Measurements from ENCODE around the gene ZNF808.
A peak's percentile ranks its signal among the peaks of the same experiment; 100 is the strongest.
"Not testable (repeated sequence)": the region's sequence is repeated elsewhere in the genome, so short reads cannot be mapped to it uniquely, and the experiment has no call there.

The ZNF808 gene

DNA sequence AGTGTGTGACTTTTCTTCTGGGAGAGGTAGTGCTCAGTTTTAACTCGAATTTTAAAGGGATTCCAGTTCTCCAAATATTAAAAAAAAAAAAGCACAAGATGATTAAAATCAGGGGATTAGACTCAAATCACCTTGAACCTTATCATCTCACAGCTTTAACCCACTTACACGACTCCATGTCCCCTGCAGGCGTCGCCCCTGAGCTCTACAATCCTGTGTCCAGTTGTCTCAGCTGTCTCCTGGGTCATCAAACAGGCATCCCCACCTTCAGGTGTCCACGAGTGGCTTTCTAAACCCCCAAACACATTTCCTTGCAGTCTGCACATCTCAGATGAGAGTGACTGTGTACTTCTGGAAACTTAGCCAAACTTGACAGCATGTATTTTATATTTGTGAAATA lies 14.1 kb downstream of the ZNF808 start:
- no peak overlapping the region for H3K4me3 ChIP-seq (replicated peaks in 1 of 2; ENCODE audit: low read depth in 2 of 2, low read length in 2 of 2)
- TF ChIP-seq, protein P1, sequence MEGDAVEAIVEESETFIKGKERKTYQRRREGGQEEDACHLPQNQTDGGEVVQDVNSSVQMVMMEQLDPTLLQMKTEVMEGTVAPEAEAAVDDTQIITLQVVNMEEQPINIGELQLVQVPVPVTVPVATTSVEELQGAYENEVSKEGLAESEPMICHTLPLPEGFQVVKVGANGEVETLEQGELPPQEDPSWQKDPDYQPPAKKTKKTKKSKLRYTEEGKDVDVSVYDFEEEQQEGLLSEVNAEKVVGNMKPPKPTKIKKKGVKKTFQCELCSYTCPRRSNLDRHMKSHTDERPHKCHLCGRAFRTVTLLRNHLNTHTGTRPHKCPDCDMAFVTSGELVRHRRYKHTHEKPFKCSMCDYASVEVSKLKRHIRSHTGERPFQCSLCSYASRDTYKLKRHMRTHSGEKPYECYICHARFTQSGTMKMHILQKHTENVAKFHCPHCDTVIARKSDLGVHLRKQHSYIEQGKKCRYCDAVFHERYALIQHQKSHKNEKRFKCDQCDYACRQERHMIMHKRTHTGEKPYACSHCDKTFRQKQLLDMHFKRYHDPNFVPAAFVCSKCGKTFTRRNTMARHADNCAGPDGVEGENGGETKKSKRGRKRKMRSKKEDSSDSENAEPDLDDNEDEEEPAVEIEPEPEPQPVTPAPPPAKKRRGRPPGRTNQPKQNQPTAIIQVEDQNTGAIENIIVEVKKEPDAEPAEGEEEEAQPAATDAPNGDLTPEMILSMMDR (IDR thresholded peaks at IDR 0.05; ENCODE audit: low read depth, low read length): no peak
- DNase-seq (ENCODE audit: low read depth in 2 of 2): no peak

DNA sequence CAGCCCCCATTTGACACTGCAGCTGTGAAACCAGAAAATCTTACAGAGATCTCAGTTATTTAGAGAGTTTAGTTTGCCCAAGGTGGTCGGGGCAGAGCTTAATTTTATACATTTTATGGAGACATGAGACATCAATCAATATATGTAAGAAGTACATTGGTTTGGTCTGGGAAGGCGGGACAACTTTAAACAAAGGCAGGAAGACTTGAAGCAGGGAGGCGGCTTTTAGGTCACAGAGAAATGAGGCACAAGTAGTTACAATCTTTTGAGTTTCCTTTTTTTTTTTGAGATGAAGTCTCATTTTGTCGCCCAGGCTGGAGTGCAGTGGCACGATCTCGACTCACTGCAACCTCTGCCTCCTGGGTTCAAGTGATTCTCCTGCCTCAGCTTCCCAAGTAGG lies 15.1 kb downstream of the ZNF808 start:
- H3K4me3 ChIP-seq (replicated peaks in 1 of 2; ENCODE audit: low read depth in 2 of 2, low read length in 2 of 2); DNase-seq (ENCODE audit: low read depth in 2 of 2): not testable (repeated sequence)

DNA sequence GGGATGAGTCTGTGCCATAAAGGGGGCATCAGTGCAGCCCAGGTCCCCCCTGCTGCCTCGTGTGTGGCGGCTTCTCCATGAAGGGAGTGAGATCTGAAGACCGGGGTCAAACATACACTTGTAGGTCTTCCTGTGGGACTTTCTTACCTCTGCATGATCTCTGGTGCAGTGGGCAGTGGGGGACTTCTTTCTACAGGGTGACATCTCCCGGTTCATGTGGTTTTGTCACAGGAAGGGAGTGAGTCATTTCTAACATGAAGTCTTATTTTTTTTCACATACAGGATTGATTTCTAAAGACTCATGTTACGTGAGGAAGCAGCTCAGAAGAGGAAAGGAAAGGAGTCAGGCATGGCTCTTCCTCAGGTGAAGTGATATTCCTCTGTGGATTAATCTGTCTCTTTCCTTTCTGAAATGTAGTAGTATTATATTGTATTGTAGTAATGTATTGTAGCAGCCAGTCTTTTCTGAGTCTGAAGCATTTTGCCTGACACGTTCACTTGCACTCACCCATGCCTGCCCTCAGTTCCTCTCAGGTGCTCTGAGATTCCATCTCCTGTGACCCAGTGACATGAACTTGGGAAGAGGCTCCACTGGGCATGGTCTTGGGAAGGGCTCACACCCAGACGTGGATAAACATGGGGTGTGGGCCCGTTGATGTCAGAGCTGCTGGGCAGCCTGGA lies 15.7 kb downstream of the ZNF808 start:
- DNase-seq (ENCODE audit: low read depth in 2 of 2): peak in 1 of 2 donors; percentile 21
- H3K4me3 ChIP-seq (replicated peaks in 1 of 2; ENCODE audit: low read depth in 2 of 2, low read length in 2 of 2): no peak overlapping the region
- TF ChIP-seq, protein P1 (IDR thresholded peaks at IDR 0.05; ENCODE audit: low read depth, low read length): no peak

DNA sequence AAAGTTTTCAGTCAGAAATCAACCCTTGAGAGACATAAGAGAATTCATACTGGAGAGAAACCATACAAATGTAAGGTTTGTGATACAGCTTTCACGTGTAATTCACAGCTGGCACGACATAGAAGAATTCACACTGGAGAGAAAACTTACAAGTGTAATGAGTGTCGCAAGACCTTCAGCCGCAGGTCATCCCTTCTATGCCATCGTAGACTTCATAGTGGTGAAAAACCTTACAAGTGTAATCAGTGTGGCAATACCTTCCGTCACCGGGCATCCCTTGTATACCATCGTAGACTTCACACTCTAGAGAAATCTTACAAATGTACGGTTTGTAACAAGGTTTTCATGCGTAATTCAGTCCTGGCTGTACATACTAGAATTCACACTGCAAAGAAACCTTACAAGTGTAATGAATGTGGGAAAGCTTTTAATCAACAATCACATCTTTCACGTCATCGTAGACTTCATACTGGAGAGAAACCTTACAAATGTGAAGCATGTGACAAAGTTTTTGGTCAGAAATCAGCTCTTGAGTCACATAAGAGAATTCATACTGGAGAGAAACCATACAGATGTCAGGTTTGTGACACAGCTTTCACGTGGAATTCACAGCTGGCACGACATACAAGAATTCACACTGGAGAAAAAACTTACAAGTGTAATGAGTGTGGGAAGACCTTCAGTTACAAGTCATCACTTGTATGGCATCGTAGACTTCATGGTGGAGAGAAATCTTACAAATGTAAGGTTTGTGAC lies 26.9 kb downstream of the ZNF808 start:
- peak in 1 of 2 donors; percentile 5 for DNase-seq (ENCODE audit: low read depth in 2 of 2)
- TF ChIP-seq, protein P1 (IDR thresholded peaks at IDR 0.05; ENCODE audit: low read depth, low read length): no peak
- H3K4me3 ChIP-seq (replicated peaks in 1 of 2; ENCODE audit: low read depth in 2 of 2, low read length in 2 of 2): no peak overlapping the region

DNA sequence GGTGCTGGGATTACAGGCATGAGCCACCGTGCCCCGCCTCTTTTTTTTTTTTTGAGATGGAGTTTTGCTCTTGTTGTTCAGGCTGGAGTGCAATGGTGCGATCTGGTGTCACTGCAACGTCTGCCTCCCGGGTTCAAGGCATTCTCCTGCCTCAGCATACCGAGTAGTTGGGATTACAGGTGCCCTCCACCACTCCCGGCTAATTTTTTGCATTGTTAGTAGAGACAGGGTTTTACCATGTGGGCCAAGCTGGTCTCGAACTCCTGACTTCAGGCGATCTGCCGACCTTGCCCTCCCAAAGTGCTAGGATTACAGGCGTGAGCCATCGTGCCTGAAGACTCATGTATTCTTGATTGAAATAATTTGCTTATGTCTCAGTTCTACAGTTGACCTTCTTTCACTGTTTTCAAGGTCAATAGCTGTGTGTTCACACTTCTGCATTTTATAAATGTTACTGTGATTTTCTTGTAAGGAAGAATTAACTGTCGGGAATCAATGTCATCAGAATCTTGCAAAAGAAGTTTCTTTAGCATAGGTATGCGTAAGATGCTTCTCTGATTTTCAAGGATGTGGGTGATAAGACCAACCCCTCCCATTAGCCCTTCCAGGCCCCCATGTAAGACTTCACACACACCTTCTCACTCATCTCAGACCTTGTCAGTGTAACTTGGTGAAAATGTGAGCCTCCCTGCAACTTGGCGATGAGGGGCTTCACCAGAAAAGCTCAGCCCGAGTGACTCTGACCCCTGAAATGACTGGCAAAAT lies 29.9 kb downstream of the ZNF808 start:
- DNase-seq (ENCODE audit: low read depth in 2 of 2): no peak
- no peak overlapping the region for H3K4me3 ChIP-seq (replicated peaks in 1 of 2; ENCODE audit: low read depth in 2 of 2, low read length in 2 of 2)
- TF ChIP-seq, protein P1 (IDR thresholded peaks at IDR 0.05; ENCODE audit: low read depth, low read length): no peak

DNA sequence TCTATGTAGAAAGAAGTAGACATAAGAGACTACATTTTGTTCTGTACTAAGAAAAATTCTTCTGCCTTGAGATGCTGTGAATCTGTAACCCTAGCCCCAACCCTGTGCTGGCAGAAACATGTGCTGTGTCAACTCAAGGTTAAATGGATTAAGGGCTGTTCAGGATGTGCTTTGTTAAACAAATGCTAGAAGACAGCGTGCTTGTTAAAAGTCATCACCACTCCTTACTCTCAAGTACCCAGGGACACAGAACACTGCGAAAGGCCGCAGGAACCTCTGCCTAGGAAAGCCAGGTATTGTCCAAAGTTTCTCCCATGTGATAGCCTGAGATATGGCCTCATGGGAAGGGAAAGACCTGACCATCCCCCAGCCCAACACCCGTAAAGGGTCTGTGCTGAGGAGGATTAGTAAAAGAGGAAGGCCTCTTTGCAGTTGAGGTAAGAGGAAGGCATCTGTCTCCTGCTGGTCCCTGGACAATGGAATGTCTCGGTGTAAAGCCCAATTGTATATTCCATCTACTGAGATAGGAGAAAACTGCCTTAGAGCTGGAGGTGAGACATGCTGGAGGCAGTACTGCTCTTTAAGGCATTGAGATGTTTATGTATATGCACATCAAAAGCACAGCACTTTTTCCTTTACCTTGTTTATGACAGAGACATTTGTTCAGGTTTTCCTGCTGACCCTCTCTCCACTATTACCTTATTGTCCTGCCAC lies 31.4 kb downstream of the ZNF808 start:
- not testable (repeated sequence) for H3K4me3 ChIP-seq (replicated peaks in 1 of 2; ENCODE audit: low read depth in 2 of 2, low read length in 2 of 2); DNase-seq (ENCODE audit: low read depth in 2 of 2)

DNA sequence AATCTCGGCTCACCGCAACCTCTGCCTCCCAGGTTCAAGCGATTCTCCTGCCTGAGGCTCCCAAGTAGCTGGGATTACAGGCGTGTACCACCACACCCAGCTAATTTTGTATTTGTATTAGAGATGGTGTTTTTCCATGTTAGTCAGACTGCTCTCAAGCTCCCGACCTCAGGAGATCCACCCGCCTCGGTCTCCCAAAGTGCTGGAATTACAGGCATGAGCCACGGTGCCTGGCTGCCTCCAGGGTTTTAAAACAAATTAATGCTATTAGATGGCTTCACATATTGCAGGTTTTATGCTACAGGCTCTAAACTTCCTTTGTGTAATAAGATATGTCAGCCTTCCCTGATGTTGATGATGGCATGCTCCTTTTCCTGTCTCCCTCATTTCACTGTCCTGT lies 34.1 kb downstream of the ZNF808 start:
- not testable (repeated sequence) for H3K4me3 ChIP-seq (replicated peaks in 1 of 2; ENCODE audit: low read depth in 2 of 2, low read length in 2 of 2); DNase-seq (ENCODE audit: low read depth in 2 of 2)

DNA sequence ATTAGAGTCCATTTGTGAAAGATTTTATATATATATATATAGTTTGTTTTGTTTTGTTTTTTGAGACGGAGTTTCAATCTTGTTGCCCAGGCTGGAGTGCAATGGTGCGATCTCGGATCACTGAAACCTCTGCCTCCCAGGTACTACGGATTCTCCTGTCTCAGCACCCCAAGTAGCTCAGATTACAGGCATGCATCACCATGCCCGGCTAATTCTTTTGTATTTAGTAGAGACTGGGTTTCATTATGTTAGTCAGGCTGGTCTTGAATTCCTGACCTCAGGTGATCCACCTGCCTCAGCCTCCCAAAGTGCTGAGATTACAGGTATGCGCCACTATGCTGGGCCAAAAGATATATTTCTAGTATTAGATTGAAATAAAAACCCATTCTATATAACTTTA lies 38.7 kb downstream of the ZNF808 start:
- H3K4me3 ChIP-seq (replicated peaks in 1 of 2; ENCODE audit: low read depth in 2 of 2, low read length in 2 of 2): no peak overlapping the region
- DNase-seq (ENCODE audit: low read depth in 2 of 2): no peak
- TF ChIP-seq, protein P1 (IDR thresholded peaks at IDR 0.05; ENCODE audit: low read depth, low read length): no peak
